Urothelium cell line (cell line): ENCODE data around the gene R3HCC1L.
"Not testable (repeated sequence)": the region's sequence is repeated elsewhere in the genome, so short reads cannot be mapped to it uniquely, and the experiment has no call there.

Experiments
- DNase-seq: peaks from one replicate; pipeline ENCODE4 v3.0.0; 2011; ENCODE audit warnings: low spot score, mixed read lengths
- FAIRE-seq: peaks from 2 replicates; lab custom pipeline; 2011; peaks lifted over from hg19 to GRCh38; lab: Jason Lieb, UNC

Gene R3HCC1L

GRCh38 chr10:98224996-98225395 lies 90.5 kb downstream of the R3HCC1L start:
- FAIRE-seq, result no peak
- no peak for DNase-seq

GRCh38 chr10:98226508-98227144 lies 92.2 kb downstream of the R3HCC1L start:
- FAIRE-seq, result no peak
- DNase-seq, result no peak

DNA sequence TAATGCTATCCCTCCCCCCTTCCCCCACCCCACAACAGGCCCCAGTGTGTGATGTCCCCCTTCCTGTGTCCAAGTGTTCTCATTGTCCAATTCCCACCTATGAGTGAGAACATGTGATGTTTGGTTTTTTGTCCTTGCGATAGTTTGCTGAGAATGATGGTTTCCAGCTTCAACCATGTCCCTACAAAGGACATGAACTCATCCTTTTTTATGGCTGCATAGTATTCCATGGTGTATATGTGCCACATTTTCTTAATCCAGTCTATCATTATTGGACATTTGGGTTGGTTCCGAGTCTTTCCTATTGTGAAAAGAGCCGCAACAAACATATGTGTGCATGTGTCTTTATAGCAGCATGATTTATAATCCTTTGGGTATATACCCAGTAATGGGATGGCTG lies 93.3 kb downstream of the R3HCC1L start:
- DNase-seq, FAIRE-seq: not testable (repeated sequence)

DNA sequence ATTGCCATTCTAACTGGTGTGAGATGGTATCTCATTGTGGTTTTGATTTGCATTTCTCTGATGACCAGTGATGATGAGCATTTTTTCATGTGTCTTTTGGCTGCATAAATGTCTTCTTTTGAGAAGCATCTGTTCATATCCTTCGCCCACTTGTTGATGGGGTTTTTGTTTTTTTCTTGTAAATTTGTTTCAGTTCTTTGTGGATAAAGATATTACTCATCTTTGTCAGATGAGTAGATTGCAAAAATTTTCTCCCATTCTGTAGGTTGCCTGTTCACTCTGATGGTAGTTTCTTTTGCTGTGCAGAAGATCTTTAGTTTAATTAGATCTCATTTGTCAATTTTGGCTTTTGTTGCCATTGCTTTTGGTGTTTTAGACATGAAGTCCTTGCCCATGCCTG lies 93.8 kb downstream of the R3HCC1L start:
- not testable (repeated sequence) for FAIRE-seq, DNase-seq

DNA sequence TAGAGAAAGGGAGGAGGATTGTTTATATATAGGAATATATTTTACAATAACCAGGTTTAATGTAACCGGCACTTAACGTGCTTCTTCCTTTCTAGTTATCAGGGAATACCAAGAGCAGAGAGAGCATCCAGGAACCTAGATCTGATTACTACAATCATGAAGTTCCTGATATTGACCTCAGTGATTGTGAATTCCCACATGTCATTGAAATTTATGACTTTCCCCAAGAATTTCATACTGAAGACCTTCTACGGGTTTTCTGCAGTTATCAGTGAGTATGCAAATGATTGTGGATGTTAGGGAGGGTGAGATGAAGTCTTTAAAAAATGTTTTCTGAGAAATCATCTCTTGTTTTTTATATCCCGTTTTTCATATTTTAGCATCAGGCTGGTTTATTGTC lies 97.0 kb downstream of the R3HCC1L start:
- DNase-seq, result no peak
- FAIRE-seq, result no peak

DNA sequence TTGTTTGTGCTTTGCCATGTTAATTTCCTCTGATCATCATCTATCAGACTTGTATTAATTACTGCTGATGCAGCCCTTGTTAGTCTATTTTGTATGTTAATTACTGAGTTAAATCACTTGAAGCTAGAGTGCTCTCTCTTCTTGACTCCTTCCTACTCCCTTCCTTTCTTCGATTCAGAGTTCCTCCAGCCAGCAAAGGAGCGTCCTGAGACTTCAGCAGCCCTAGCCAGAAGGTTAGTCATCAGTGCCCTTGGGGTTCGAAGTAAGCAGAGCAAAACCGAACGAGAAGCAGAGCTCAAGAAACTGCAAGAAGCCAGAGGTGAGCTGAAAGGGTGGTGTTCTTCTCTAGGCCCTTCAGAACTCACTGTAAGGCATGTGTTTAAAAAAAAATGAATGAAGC lies 101.4 kb downstream of the R3HCC1L start:
- no peak for DNase-seq
- FAIRE-seq, result no peak

- FAIRE-seq, result no peak
These were observed 102.4 kb downstream of the R3HCC1L start for GRCh38 chr10:98236862-98237261.

DNA sequence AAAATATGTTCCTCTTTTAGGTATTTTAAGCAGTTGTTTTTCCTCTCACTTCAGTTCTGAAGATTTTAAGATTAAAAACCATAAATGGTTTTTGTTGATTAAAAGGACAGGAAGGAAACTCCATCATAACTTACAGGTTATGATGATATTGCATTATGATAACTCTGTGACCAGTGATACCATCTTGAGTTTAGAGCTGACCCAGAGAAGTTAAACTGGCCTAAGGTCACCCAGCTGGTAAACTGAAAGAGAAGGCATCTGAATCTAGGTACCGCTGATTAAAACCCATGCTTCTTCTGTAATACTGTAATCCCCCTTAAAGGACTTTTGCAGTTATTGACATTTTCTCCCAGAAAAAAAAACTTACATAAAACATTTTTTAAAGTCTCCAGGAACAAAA lies 103.9 kb downstream of the R3HCC1L start:
- FAIRE-seq (no peak), DNase-seq (no peak)

More at GRCh38 chr10:98236862-98237261, 102.4 kb downstream of the R3HCC1L start:
- DNase-seq, result no peak

DNA sequence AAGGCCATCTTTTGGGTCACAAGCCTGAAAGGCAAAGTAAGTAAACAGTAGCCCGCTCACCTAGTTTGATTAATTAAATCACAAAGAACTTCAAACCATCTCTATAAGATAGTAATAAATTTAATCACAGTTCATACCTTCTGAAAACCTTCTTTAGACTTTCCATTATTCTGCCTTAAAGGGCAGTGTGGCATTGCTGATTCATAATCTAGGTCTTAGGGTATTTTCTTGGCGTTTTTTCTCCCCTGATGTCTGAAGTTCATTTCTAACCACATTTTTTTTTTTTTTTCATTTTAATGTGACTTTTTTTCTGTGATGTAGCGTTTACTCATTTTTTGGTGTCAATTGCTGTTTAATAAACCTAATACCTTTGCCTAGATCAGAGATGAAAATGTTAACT lies 106.1 kb downstream of the R3HCC1L start:
- DNase-seq, result no peak
- FAIRE-seq, result no peak

DNA sequence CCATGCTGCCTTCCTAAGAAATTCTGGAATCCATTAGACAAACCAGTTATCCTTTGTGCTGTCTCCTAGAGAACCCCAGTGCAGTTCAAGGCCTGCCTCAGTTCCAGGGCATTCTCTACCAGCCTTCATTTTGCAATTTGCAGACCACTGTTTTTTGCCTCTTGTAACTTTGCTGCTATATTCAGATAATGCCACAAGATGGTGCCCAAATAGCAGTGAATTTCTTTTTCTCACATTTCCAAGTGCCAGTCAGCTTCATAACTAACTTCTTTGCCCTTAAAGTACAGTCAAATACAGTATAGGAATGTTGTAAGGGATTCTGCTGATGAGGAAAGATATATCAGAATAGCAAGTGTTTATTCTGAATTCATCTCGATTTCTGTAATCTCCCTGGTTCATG lies 108.4 kb downstream of the R3HCC1L start:
- FAIRE-seq (no peak), DNase-seq (no peak)

DNA sequence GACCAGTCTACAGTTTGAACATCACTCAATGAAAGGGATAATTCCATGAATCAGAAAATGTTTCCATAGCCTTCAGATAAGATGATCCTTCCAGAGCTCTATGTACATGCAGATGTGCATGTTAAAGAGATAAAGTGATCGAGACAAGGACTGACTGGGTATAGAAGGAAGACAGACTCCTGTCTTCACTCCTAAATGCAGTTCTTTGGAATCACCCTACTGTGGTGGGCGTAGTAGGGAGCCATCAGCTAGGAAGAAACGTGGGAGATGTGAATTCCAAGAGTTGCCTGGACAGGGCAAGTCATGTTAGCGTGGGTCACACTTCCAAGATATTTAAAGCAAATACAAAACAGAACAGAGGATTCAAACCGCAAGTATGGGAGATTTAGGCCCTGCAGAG lies 109.7 kb downstream of the R3HCC1L start:
- DNase-seq (no peak), FAIRE-seq (no peak)

GRCh38 chr10:98244586-98244985 lies 110.1 kb downstream of the R3HCC1L start:
- no peak for DNase-seq
- FAIRE-seq, result no peak

GRCh38 chr10:98246911-98247805 lies 112.7 kb downstream of the R3HCC1L start:
- DNase-seq, result no peak
- FAIRE-seq, result no peak

DNA sequence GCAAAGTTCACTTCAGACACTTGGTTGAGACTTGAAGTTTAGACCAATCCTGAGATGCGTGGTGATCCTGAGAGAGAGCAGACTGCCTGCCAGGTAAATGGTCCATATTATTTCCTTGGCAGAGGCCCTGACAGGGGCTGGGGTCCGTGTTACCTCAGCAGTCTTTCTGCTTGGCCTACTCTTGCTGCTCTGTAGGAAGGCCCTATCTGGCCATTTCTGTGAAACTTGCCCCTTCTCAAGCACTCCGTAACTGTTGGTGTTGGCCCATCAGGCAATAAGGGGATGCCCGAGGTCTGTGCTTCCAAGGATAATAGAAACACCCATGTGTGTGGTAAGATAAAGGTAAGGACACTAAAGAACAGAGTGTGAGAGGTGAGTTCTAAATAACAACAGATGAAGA lies 113.6 kb downstream of the R3HCC1L start:
- no peak for FAIRE-seq

GRCh38 chr10:98249134-98249533 lies 114.7 kb downstream of the R3HCC1L start:
- DNase-seq, result no peak
- FAIRE-seq, result no peak

More for the DNA sequence above, 113.6 kb downstream of the R3HCC1L start:
- DNase-seq, result no peak

DNA sequence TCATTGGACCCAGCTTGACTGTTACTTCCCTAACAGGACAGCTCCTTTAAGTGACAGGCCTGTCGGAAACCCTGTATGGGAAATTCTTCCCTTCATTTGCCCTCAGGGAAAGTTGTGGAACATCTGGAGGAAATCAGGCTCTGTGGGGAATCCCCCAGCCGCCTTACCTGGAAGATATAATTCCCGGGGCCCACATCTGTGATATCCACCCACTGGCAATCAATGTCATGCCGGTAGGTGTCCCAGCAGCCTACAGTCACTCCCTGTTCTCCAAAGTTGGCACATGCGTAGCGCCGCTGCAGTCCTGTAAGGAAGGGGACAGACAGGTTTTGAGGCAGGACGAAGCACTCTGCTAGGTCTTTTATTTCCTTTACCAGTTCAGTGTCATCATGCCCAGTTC lies 116.9 kb downstream of the R3HCC1L start:
- no peak for FAIRE-seq
- no peak for DNase-seq

DNA sequence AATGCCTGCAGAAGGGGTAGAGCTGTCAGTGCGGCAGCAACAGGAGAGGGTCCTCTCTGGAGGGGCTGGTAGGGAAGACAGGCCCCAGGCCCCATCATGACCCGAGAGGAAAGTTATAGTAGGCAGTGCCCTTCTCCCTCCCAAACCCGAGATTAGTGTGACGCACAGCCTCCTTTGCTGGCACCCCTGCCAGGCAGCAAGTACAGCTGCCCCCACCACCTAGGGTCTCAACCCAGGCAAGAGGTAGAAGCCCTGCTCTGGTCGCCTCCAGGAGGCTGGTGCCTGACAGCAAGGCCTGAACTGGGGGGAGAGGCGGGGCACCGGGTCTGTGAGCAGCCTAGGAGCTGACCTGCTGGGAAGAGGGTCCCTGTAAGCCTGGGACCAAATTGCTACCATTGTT lies 118.0 kb downstream of the R3HCC1L start:
- DNase-seq (no peak), FAIRE-seq (no peak)

GRCh38 chr10:98253499-98253898 lies 119.0 kb downstream of the R3HCC1L start:
- DNase-seq (no peak), FAIRE-seq (no peak)

DNA sequence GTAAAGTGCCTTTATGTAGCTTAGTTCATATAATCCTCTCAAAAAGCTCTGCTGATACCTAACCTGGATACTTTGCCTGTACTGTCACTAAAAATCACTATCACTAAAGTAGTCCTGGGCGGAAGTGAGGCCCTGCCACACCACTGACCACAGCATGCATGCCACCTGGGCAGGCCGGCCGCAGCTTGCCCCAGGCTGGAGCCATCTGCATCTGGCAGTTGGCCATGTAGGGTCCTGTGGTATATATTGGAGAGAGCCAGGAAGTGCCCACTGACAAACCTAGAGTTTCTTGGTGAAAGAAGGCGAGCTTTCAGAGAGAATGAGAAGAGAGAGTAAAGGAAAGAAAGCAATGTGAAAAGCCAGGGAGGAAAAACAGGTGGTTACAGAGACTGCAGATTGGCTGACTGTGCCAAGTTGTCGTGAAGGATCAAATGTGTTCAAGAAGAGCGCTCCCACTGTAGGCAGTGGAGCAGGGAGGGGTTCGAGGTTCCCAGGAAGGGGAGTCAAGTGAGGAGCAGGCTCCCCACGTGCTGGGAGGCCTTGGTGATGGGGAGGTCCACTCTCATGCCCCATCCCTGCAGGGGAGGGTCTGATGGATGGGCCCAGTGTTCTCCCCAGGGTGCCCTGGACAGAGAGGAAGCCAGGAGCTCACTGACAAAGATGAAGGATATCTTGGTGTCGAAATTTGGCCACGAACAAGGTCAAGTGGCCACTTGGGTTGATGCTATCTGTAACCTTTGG lies 119.9 kb downstream of the R3HCC1L start:
- FAIRE-seq, result no peak
- DNase-seq, result no peak

DNA sequence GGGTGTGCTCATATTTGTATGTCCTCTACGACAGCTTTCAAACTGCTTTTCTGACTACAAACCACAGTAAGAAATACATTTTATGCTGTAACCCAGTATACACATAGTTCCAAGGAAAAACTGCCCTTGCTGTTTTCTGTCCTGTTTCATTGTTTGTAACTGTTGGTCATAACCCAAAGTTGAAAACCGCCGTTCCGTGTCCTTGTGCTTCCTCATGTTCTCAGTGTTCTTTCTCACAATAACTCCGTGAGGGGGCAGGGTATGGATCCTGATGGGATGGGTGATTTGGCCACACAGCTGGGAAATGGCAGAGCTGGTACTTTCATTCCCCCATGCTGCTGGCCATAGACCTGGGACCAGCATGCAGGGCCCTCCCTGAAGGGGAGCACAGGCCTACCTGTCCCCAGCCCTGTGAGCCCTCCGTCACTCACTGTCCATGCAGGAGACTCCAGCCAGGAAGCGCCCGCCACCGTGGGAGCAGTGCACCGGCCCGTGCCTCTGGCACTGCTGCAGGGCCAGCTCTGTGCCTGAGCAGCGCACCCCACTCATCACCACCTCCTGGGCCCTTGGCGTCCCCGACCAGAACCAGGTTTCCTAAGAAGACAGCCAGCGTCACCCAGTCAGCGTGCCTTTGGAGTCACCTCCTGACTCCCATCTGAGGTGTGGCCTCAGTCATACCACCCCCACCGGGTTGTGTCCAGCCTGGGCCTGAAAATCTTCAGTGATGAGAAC lies 120.9 kb downstream of the R3HCC1L start:
- FAIRE-seq (no peak), DNase-seq (no peak)

DNA sequence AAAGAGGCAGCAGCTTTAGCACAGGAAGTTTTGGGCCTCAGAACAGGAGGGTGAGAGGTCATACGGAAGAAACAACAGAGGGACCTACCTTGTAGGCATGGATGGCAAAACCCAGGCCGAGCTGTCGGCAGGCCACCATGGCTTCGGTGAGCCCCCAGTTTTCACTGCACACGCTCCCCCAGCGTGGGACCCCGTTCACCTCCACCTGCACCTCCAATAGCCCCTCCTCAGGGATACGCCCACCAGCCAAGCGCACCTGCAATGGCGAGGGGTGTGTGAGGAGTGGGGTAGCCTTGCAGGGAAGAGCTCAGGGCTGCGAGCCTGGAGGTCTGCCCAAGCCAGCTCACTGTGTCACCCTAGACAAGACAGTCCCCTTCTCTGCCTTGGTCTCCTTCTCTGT lies 122.2 kb downstream of the R3HCC1L start:
- no peak for DNase-seq
- FAIRE-seq, result no peak
